ENCODE results near the gene CAMTA1. TPM values are rescaled to one million over a fixed set of nuclear protein-coding genes. Genes with fewer than 3 reads are reported as not detected.

Gene CAMTA1
- polyA plus RNA-seq, 1 experiment = 64.9 TPM

GRCh38 chr1:7527733-7528045, 742.4 kb downstream of the CAMTA1 start:
- Histone ChIP-seq H3K4me3 (ENCODE audit: low read depth, low read length) (no peak overlapping the region), H3K9me3 (ENCODE audit: control insufficient read depth, insufficient read depth, low read length) (no peaks in the 10 kb centered on the region), H3K27me3 (ENCODE audit: control insufficient read depth, insufficient read depth, low read length) (no peaks in the 10 kb centered on the region), H3K27ac (ENCODE audit: low read depth, low read length) (no peak overlapping the region)
- ChIA-PET CTCF (interaction anchor here (2.0 kb wide), 1 partner anchor 12 kb away, joined by 10 read pairs; no protein-coding TSS in a partner anchor), POLR2A (interaction anchor here (0.7 to 0.9 kb wide), 2 partner anchors 9 to 47 kb away, joined by 3 read pairs; no protein-coding TSS in a partner anchor)
- DNase-seq (ENCODE audit: low read depth, low spot score) = no peak
- no peak for TF ChIP-seq CTCF (IDR thresholded peaks at IDR 0.05; ENCODE audit: low read depth, low read length)

DNA sequence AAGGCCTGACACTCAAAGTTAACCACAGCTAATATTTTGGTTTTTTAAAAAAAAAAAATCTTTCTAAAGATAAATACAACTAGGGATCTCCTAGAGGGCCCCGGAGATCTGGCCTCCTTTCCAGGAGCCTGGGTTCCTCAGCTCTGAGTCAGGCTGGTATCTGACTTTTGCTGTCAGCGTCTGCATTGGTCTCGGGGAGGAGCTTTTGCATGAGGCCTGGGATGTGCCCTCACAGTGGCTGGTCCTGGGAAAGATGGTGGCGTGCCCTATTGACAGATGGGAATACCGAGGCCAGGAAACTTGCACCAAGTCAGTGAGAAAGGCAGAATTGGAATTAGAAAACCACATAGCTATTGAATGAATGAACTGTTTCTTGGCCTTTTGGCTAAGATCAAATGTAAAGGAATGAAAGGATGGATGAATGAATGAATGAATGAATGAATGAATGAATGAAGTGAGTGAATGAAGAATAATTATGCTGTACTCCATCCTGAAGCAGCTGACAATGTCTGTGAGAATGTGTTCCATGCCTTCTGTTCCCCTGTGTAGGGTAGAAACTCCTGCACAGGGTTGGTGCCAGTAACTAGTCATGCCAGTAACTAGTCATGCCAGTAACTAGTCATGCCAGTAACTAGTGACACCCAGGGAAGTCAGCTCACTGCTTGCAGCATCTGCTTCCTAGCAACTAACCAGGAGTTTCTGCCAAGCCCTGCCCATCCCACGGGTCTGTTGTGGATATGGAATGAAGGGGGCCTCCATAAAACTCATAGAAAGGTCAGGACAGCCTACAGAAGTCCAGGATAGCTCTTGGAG, 743.3 kb downstream of the CAMTA1 start:
- Histone ChIP-seq H3K27me3 (ENCODE audit: control insufficient read depth, insufficient read depth, low read length) (no peaks in the 10 kb centered on the region), H3K27ac (ENCODE audit: low read depth, low read length) (no peak overlapping the region), H3K4me3 (ENCODE audit: low read depth, low read length) (no peak overlapping the region), H3K9me3 (ENCODE audit: control insufficient read depth, insufficient read depth, low read length) (no peaks in the 10 kb centered on the region)
- ChIA-PET POLR2A (interaction anchor here (0.7 kb wide), 1 partner anchor 46 kb away, joined by 3 read pairs; no protein-coding TSS in a partner anchor), CTCF (interaction anchor here (0.5 to 2.0 kb wide), 4 partner anchors 13 to 733 kb away, joined by 3 to 10 read pairs (median 4); no protein-coding TSS in a partner anchor)
- no peak for DNase-seq (ENCODE audit: low read depth, low spot score)
- no peak for TF ChIP-seq CTCF (IDR thresholded peaks at IDR 0.05; ENCODE audit: low read depth, low read length)

GRCh38 chr1:7529917-7530316, 744.7 kb downstream of the CAMTA1 start:
- POLR2A ChIA-PET = no interaction called here
- no peak overlapping the region for H3K4me3 ChIP-seq (ENCODE audit: low read depth, low read length)
- H3K27ac ChIP-seq (ENCODE audit: low read depth, low read length) = no peak overlapping the region
- no peak for TF ChIP-seq CTCF (IDR thresholded peaks at IDR 0.05; ENCODE audit: low read depth, low read length)
- no peaks in the 10 kb centered on the region for H3K9me3 ChIP-seq (ENCODE audit: control insufficient read depth, insufficient read depth, low read length)
- H3K27me3 ChIP-seq (ENCODE audit: control insufficient read depth, insufficient read depth, low read length) = no peaks in the 10 kb centered on the region
- DNase-seq (ENCODE audit: low read depth, low spot score) = no peak
- CTCF ChIA-PET = no interaction called here

DNA sequence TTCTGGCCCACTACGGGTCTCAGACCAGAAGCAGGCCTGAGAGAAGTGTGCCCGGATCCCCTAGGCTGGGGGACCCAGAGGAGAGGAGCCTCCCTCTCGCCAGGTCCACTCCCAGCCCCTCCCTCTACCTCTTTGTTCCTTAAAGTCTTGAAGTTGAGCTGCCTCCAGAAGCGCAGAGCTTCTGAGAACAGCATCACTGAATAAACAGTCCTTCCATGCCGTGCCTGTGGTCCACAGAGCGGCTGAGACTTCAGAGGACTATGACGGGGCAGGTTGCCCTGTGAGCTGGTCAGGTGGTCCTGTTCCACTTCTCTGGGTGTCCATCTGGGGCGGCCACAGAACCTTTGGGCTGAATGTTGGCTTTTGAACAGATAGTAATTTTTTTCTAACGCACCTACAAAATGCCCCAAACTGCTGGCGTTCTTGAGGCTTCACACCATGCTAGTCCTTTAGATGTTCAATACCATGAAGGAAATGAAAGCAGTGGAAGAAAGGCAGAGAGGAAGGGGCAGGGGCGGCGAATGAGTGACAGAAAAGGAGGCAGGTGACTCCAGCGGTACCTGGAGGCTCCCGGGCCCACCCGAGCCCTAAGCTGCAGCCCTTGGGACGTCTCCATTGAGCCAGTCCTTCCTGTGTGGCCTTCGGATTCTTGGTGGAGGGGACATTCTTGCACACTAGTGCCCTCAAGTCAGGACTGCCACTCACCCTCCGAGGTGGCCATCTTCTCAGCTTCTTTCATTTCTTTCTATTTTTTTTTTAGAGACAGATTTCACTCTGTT, 746.5 kb downstream of the CAMTA1 start:
- no peaks in the 10 kb centered on the region for H3K27me3 ChIP-seq (ENCODE audit: control insufficient read depth, insufficient read depth, low read length)
- H3K27ac ChIP-seq (ENCODE audit: low read depth, low read length) = no peak overlapping the region
- H3K9me3 ChIP-seq (ENCODE audit: control insufficient read depth, insufficient read depth, low read length) = no peaks in the 10 kb centered on the region
- no peak for DNase-seq (ENCODE audit: low read depth, low spot score)
- H3K4me3 ChIP-seq (ENCODE audit: low read depth, low read length) = no peak overlapping the region
- POLR2A ChIA-PET = no interaction called here
- no peak for TF ChIP-seq CTCF (IDR thresholded peaks at IDR 0.05; ENCODE audit: low read depth, low read length)
- CTCF ChIA-PET = no interaction called here

GRCh38 chr1:7533006-7533405, 747.8 kb downstream of the CAMTA1 start:
- H3K4me3 ChIP-seq (ENCODE audit: low read depth, low read length) = no peak overlapping the region
- H3K27ac ChIP-seq (ENCODE audit: low read depth, low read length) = no peak overlapping the region
- CTCF ChIA-PET = no interaction called here
- no peak for DNase-seq (ENCODE audit: low read depth, low spot score)
- peaks cover 12% of the 10 kb centered on the region for H3K9me3 ChIP-seq (ENCODE audit: control insufficient read depth, insufficient read depth, low read length)
- H3K27me3 ChIP-seq (ENCODE audit: control insufficient read depth, insufficient read depth, low read length) = no peaks in the 10 kb centered on the region
- TF ChIP-seq CTCF (IDR thresholded peaks at IDR 0.05; ENCODE audit: low read depth, low read length) = no peak
- POLR2A ChIA-PET = no interaction called here
